C4-2B (cell line): ENCODE results near the gene GRK4.

Experiments
- ZFX ChIP-seq: fragments of 450-650 bp; IDR thresholded peaks from 2 replicates; pipeline ENCODE4 v1.6.1; 2017
- TF ChIP-seq, protein P1 (sequence below): fragments of 450-650 bp; conservative IDR thresholded peaks from 2 replicates; pipeline ENCODE4 v1.5.1; 2017; ENCODE audit warnings: mild to moderate bottlenecking

DNA sequence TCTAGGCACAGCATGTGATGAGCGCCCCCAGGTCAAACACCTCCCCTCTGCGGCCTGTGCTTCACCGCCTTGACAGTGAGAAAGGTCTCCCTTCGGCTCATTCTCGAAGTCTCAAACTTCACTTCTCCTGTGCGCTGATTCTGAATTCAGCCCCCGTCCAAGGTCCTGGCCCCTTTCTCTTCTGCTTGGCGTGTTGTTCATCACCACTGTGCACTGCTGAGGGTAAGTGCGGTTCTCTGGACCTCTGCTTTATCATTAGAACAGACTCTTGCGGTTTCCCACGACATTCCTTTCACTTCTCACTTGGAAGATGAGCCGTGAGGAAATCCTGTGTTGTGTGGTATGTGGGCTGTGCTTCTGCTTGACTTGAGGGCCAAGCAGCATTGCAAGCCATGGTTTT lies 99.1 kb downstream of the GRK4 start:
- TF ChIP-seq, protein P1, sequence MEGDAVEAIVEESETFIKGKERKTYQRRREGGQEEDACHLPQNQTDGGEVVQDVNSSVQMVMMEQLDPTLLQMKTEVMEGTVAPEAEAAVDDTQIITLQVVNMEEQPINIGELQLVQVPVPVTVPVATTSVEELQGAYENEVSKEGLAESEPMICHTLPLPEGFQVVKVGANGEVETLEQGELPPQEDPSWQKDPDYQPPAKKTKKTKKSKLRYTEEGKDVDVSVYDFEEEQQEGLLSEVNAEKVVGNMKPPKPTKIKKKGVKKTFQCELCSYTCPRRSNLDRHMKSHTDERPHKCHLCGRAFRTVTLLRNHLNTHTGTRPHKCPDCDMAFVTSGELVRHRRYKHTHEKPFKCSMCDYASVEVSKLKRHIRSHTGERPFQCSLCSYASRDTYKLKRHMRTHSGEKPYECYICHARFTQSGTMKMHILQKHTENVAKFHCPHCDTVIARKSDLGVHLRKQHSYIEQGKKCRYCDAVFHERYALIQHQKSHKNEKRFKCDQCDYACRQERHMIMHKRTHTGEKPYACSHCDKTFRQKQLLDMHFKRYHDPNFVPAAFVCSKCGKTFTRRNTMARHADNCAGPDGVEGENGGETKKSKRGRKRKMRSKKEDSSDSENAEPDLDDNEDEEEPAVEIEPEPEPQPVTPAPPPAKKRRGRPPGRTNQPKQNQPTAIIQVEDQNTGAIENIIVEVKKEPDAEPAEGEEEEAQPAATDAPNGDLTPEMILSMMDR, result no peak
- TF ChIP-seq ZFX, result no peak
